Cardiac fibroblast (primary cell): ENCODE measurements around the gene NEURL4.
A peak's percentile ranks its signal among the peaks of the same experiment; 100 is the strongest.

ENCODE experiments used
- DNase-seq, 2 donors: peaks; one replicate each; pipeline versions ENCODE4 v3.0.0 to v3.0.0-alpha.2; 2010; ENCODE audit warnings: low read depth in 2 of 2
- H3K4me3 ChIP-seq, 2 donors: replicated peaks in 1 of 2; 1 replicate in 1 of 2; 2 replicates in 1 of 2; pipeline ENCODE4 v1.5.1; 2011; ENCODE audit warnings: low read depth in 2 of 2, low read length in 2 of 2, mild to moderate bottlenecking in 2 of 2, moderate library complexity in 1 of 2
- TF ChIP-seq, protein P1 (sequence below): IDR thresholded peaks from one replicate; pipeline ENCODE4 v1.5.1; 2011; ENCODE audit warnings: low read depth, mild to moderate bottlenecking, low read length, inconsistent platforms

Gene NEURL4

DNA sequence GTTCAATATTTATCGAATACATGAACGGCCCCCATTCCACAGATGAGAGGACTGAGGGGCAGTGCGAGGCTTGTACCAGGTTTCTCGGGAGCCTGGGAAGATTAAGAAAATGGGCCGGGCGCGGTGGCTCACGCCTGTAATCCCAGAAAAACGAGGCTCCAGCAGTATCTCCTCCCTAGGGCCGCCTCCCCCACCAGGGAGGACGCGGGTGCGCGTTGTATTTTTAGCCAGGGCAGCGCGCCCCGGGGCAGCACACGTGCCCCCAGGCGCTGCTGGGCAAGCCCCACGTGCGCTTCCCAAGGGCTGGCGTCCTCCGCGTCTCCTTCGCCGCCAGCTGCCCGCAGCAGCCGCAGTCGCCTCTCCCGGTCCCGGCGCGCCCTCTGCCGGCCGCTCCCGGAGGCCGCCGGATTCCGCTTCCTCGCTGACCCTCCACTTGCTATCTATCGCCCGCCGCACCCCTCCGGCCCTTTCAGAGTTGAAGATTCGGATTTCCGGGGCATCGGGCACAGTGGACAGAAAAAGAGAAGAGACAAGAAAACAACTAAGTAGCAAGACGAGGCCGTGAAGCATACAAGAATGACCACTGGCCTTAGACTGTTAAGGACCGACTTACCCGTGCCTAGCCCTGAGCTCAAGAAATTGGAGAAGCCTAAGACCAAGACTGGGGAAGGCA lies 32.8 kb downstream of the NEURL4 start:
- H3K4me3 ChIP-seq = peak overlapping the region in 1 of 2 donors; percentile 30
- TF ChIP-seq, protein P1, sequence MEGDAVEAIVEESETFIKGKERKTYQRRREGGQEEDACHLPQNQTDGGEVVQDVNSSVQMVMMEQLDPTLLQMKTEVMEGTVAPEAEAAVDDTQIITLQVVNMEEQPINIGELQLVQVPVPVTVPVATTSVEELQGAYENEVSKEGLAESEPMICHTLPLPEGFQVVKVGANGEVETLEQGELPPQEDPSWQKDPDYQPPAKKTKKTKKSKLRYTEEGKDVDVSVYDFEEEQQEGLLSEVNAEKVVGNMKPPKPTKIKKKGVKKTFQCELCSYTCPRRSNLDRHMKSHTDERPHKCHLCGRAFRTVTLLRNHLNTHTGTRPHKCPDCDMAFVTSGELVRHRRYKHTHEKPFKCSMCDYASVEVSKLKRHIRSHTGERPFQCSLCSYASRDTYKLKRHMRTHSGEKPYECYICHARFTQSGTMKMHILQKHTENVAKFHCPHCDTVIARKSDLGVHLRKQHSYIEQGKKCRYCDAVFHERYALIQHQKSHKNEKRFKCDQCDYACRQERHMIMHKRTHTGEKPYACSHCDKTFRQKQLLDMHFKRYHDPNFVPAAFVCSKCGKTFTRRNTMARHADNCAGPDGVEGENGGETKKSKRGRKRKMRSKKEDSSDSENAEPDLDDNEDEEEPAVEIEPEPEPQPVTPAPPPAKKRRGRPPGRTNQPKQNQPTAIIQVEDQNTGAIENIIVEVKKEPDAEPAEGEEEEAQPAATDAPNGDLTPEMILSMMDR = peak; percentile 60
- DNase-seq = peak; percentile 80 to 87

GRCh38 chr17:7295230-7296180 lies 33.6 kb downstream of the NEURL4 start:
- no peak for DNase-seq
- TF ChIP-seq, protein P1 = no peak
- no peak overlapping the region for H3K4me3 ChIP-seq

DNA sequence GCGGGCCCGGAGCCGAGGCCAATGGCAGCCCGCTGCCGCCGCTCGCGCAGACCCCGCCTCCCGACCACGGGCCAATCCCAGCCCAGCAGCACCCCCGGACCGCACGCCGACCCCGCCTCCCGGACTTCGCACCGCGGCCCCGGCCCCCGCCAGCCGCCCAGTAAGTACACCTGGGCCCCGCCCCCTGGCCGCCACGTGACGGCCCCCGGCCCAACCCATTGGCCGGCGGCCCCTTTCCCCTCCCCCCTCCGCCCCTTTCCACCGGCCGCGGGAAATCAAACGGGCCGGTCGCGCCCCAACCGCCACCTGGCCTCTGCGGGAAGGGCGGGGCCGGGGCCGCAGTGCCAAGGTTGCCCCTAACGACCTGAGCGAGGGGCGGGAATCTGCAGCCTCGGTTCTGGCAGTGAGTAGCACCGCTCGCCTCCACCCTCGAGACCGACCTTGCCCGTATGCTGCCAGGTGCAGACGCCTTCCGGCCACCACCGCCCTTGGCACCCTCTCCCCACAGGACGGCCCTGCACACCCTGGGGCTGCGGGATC lies 34.5 kb downstream of the NEURL4 start, which contains the start of gene YBX2:
Gene YBX2 (minus strand): TSS at position 26 of the 540 bp plus-strand sequence. CDS start 139 bp downstream, outside the sequence.
- TF ChIP-seq, protein P1 = no peak
- DNase-seq = no peak
- H3K4me3 ChIP-seq = no peak within 1 kb of the TSS

DNA sequence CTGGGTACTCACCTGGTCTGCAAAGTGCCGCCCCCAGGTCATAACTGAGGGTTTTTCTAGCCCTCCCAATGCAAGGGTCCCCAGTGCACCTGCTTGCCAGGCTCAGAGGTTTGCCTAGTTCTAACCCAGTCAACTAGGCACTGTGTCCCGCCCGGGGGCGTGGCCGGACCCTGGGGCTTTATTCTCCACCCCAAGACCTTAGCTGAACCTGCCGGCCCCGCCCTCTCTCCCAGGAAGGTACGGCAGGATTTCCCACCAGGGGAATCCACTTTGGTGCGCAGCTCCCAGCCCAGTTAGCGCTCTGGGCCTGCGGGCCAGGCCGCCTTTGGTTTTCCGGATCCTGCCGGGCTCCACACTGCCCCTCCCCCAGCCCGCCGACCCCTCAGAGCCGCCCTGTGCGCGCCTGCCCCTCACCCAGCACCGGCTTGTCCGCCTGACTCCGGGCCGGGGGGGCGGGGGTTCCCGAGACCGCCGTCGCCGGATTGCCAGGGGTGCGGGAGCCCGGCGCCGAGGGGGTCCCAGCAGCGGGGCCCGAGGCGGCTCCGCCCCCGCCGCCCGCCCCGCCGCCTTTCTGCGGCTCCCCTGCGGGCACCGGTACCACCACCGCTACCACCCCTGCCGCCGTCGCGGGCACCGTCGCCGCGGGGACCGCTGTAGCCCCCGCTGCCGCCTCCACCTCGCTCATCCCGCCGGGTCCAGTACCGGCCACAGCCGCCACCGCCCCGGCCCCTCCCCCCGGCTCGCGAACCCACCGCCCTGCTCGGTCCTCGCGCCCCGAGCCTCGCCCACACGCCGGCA lies 35.1 kb downstream of the NEURL4 start:
- TF ChIP-seq, protein P1 = no peak
- no peak for DNase-seq
- no peak overlapping the region for H3K4me3 ChIP-seq

DNA sequence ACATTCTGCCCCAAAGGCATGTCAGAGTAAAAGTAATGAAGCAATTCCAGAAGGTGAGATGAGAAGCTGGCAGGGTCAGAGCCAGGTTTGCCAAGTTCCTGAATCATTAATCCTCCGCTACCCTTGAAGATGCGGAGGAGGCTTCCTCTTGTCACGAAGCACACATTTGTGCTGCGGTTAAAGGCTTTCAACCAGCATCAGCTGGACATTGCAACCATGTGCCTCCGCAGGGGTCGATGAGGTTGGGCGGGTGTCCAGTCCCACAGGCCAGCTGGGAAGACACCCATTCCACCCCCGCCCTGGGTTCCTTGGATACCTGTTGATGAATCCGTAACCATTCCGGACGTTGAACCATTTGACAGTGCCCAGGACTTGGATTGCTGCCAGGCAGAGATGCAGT lies 36.0 kb downstream of the NEURL4 start:
- peak; percentile 31 to 43 for DNase-seq
- H3K4me3 ChIP-seq = no peak overlapping the region
- TF ChIP-seq, protein P1 = no peak

- peak in 1 of 2 donors; percentile 63 for DNase-seq
- H3K4me3 ChIP-seq = no peak overlapping the region
- TF ChIP-seq, protein P1 = no peak
Observed at GRCh38 chr17:7292729-7293128, 36.4 kb downstream of the NEURL4 start.
